ENCODE measurements around the gene KREMEN2.

Gene KREMEN2

DNA sequence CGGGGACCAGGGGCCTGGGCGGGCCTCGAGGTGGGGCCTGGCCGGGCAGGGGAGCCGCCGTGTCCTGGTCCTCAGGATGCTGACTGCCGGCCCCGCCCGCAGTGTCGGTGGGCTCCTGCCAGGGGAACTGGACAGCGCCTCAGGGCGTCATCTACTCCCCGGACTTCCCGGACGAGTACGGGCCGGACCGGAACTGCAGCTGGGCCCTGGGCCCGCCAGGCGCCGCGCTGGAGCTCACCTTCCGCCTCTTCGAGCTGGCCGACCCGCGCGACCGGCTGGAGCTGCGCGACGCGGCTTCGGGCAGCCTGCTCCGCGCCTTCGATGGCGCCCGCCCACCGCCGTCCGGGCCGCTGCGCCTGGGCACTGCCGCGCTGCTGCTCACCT lies 2.7 kb downstream of the KREMEN2 start:
- no peak for FAIRE-seq

DNA sequence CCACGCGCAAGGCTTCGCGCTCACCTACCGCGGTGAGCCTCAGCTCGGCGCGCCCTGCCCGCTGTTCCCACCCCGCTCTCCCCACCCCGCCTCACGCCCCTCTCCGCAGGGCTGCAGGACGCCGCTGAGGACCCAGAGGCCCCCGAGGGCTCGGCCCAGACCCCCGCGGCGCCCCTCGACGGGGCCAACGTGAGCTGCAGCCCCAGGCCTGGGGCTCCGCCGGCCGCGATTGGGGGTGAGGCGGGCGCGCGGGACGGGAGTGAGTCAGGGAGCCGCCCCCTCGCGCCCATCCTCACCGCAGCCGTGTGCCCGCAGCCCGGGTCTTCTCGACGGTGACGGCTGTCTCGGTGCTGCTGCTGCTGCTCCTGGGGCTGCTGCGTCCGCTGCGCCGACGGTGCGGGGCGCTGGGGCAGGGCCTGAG lies 3.1 kb downstream of the KREMEN2 start:
- no peak for FAIRE-seq

DNA sequence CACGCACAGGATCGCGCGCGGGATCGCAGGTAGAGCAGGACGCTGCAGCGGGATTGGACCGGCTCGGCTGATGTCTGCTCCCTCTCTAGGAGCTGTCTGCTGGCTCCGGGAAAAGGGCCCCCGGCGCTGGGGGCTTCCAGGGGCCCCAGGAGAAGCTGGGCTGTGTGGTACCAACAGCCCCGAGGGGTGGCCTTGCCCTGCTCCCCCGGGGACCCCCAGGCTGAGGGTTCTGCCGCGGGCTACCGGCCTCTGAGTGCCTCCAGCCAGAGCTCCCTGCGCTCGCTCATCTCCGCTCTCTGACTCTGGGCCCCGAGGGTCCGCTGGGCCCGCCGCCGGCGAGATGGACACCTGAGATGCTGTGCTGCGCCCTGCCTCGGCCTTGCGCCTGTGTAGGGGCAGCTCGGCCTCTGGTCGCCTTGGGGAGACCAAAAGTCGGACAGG lies 3.7 kb downstream of the KREMEN2 start:
- FAIRE-seq: no peak

DNA sequence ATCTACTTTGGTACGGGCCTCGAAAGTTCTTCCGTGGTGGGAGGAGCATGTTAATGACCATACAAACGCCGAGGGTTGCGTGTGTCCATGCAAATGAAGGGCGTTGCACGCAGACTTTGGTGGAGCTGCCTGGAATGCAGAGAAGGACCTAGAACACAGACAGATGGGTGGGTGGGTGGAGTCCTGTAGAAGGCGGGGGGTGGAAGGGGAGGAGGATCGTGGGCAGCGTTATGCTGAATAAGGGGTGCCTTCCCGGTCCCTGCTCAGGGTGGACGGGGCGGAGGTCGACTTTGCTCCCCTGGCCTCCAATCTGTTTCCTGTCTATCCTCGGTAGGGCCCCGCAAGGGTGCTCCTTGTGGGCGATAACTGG lies 4.3 kb downstream of the KREMEN2 start:
- no peak for FAIRE-seq

DNA sequence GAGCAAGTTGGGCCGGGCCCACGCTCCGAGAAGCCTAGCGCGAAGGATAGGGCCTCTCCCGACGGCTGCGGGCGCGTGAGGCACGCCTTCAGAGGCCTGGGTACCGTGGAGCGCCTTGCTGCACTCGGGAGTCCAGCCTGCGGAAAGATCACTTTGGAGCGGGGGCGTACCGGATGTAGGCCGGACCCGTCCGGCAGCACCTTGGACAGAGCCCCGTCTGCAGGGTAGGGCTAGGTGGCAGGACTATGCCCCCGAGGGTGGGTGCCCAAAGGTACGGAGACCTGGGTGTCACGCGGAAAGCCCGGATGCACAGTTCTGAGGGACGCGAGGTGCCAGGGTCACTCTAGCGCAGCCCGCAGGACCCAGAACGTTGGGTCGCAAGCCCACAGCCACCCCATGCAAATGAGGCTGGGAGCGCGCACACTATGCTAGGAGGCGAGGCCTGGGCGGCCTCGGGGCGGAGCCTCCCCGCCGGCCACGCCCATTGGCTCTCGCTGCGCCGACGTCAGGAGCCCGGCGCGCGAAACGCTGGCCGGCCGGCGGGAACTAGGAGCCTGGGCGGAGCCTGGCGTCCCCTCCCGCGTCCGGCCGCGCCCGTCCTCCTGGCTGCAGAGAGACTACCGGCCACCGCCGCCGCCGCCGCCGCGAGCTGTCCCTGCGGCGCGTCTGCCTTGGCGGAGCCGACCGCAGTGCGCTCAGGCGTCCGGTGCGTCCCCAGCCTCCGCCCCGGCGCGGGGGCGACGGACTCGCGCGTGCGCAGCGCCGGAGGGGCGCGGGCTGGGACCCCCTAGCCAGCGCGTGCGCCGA lies 4.9 kb downstream of the KREMEN2 start, which contains the start of gene PAQR4:
Gene PAQR4 (plus strand): TSS at position 611 of the 807 bp plus-strand sequence. CDS start 327 bp downstream, outside the sequence.
- no peak for FAIRE-seq

DNA sequence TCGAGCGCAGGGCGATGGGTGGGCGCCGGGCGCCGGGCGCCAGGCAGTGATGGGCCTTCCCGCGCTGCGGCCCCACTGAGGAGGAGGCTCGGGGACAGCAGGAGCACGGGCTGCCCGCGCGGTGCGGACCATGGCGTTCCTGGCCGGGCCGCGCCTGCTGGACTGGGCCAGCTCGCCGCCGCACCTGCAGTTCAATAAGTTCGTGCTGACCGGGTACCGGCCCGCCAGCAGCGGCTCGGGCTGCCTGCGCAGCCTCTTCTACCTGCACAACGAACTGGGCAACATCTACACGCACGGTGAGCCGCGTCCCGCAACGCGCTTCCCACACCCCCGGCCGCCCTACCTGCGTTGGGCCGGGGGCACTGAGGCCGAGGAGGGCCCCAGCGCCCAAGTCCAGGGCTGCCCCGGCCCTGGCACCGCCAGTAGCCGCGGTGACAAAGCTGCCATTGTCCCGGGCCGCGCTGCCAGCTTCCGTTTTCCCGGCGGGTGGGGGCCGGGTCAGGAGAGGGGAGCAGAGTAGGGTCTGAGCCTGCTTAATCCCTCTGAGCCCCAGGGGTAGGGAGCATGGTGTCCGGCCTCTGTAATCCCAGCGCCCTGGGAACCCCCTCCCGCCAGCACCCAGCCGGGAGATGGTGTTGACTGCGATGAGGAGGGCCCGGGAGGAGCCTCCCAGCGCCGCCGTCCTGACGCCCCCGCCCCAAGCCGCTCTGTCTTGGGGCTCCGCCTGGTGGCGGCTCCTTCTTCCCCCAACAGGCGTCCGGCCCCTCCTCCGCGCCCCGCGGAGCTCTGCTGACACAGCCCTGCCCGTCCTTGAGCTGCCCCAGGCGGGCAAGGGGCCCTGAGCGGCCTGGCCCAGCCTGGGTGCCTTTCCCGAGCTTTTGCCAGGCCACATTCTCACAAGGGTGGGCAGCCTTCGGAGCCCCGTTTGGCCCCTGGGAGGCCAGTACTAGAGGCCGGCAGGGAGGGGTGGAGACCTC lies 5.8 kb downstream of the KREMEN2 start:
- FAIRE-seq: no peak

DNA sequence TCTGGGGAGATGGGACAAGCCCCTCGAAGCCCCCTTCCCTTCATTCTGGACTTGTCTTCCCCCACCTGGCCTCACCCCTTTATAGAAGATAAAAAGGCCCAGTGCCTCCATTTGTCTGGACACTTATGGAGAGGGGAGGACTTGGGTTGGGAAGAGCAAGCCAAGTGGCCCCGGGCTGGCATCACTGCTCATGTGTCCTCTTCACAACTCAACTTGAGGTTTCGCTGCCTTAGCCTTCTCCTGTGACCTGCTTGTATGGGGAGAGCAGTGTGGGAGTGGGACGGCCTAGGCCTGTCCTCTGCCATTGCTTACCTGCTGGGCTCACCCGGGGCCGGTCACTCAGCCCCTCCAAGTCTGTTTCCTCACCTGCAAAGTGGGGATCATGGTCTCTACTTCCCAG lies 6.5 kb downstream of the KREMEN2 start:
- FAIRE-seq: no peak

DNA sequence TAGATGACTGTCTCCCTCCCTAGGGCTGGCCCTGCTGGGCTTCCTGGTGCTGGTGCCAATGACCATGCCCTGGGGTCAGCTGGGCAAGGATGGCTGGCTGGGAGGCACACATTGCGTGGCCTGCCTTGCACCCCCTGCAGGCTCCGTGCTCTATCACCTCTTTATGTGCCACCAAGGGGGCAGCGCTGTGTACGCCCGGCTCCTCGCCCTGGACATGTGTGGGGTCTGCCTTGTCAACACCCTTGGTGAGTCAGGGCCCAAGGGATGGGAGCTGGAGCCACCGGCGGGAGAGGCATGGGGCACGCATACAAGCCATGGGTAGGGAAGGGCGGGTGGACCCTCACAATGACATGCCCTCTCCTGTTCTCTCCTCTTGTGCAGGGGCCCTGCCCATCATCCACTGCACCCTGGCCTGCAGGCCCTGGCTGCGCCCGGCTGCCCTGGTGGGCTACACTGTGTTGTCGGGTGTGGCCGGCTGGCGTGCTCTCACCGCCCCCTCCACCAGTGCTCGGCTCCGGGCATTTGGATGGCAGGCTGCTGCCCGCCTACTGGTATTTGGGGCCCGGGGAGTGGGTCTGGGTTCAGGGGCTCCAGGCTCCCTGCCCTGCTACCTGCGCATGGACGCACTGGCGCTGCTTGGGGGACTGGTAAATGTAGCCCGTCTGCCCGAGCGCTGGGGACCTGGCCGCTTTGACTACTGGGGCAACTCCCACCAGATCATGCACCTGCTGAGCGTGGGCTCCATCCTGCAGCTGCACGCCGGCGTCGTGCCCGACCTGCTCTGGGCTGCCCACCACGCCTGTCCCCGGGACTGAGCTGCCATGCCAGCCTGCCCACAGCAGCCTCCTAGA lies 7.3 kb downstream of the KREMEN2 start:
- no peak for FAIRE-seq

DNA sequence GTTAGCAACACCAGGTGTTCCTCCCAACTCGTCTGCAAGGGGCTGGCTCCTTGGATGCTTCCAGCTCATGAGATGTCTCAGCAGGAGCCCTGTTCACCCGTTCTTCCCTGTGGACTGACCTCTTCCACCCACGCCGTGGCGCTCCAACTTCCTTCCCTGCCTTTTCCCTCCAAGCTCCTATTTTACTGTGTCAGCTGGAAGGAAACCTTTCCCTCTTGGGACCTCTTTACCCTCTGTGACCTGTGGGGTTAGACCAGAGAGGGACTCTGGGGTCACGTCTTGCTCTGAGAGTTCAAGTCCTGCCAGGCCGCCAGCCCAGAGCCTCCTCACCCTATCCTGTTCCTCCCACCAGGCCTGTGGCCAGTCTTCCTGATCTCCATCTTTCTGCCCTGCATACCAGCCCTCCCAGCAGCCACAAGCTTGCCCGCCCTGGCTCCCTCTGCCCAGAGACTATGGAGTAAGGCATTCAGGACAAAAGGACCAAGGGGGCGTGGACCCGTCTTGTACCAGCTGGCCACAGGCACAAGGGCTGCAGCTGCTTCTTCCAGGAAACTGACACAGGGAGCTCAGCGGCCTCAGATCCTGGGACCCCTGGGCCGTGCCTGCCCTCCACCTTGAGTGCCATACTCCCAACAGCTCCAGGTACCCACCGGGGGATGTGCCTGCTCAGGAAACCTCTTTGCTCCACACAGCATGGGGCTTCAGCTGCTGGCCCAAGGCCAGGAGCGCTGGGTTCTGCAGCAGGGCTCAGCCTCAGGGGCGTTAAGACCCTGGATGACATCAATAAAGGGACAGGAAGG lies 8.1 kb downstream of the KREMEN2 start:
- no peak for FAIRE-seq

DNA sequence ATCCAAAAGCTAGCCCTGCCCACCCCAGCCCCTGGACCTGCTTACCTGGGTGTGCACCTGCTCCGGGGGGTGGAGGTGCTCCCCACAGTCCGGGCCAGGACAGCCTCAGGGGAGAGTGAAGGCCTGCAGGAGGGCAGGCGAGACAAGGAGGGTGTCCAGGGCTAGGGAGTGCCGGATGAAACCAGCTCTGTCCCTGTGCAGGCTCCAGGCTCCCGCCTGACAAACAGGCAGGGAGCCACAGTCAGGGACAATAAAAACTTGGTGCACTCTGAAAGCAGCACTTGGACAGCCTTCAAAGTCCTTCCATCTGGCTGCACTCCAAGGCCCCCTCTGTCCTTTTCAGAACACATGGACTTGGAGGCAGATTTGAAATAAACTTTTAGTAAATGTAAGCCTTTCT lies 9.0 kb downstream of the KREMEN2 start:
- no peak for FAIRE-seq

DNA sequence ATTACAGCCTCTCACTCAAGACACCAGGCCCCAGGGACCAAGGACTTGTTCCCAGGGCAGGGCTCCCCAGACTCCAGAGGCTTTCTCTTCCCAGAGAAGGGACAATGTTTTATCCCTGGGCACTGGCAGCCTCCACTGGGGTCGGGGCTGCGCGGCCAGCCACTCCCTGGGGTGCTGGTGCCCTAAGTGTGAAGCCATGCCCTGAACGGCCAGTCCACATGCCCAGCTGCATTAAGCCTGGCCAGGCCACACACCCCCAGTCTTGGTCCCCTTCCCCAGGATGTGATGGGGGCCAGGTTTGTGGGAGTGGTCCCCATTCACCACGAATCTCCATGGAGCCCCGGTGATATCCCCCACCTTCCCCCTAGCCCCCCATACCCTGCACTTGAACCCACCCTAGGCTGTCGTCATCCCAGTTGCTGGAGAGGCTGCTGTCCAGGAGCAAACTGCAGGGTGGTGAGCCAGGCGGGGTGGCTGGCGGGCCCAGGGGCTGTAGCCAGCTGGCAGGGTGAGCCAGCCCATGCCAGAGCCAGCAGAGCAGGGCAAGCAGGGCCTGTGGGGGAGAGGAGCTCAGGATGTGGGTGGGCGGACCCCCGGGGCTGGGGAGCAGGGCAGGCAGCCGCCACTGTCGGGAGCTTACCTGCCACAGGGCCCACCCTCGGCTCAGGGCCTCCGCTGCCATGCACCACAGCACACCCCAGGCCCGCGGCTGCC lies 9.7 kb downstream of the KREMEN2 start:
- no peak for FAIRE-seq

DNA sequence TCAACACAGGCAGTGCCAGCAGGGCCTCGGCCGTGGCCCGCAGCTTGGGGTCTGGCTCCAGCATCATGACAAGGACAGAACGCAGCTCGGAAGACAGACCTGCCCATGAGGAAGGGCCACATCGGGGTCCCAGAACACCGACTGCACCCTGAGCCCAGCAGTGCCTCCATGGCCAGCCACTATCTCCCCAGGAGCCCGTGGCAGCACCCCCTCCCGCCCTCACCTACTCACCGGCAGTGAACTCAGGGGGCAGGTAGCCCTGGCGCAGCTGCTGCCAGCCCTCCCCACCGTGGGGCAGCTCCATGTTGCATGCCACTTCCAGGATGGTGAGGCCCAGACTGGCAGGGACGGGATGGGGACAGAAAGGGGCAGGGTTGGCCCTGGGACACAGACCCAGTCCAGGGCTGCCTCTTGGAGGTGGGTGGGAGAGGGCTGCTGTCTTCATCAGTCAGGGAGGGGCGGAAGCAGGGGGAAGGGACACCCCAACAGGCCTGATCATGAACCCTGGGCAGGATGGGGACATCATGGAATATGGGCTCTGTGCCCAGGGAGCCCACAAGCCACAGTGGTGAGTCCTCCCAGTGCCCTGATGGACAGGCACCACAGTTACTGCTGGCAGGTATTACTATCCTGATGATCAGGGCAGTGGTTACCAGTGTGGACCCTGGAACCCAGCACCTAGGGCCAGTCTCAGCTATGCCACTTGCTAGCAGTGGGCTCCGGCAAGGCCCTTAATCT lies 10.4 kb downstream of the KREMEN2 start:
- FAIRE-seq: no peak

DNA sequence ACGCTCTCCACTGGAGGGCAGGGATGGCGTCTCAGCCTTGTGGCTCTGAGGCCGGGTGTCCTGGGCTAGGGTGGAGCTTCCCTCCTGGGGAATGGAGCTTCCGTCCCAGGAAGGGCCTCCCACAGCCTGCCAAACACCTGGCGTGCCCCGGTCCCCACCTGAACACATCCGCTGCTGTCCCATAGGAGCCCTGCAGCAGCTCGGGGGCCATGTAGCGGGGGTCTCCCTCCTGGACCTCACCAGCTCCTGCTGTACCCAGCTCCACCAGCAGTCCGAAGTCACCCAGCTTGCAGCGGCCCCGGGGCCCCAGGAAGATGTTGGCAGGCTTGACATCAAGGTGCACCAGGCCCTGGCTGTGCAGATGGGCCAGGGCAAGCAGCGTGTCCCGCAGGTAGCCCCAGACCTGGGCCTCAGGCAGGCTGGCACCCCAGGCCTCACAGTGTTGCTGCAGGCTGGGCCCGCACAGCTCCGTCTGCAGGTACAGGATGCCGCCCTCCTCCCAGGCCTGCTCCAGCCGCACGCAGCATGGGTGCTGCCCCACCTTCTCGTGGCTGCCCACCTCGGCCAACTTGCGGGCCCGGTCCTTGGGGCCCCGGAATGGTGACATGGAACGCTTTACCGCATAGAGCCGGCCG lies 11.2 kb downstream of the KREMEN2 start:
- FAIRE-seq: no peak

DNA sequence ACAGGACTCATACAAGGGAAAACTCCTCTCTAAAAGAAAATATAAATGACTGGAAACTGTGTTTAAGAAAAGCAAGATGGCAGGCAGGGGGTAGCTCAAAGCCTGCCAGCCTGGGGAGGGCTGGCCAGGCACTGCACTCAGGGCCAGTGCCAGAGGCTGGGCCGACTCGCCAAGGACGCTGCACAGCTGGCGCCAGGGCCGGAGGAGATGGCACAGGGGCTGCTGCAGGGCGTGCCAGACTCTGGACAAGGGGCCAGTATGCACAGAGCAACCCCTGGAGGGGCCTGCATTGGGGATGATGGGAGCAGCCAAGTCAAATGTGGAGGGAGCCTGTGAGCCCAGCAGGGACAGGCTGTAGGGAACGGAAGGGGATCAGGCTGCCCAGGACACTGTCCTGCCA lies 12.1 kb downstream of the KREMEN2 start:
- FAIRE-seq: no peak

DNA sequence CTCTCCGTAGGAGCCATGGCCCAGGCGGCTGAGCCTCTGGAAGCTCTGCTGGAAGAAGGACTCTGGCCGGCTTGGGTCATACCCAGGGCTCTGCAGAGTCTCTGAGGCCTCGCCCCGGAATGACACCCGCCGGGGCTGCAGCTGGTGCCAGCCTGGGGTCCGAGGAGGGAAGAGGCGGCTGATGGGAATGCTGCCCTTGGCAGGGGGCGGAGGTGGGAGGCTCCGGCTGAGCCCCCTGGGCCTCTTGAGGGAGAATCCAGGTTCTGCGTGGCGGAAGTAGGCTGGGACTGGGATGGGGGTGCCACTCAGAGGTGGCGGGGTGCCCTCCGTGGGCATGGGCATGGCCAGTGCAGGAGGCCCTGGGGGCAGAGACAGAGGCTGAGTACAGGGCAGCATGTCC lies 12.6 kb downstream of the KREMEN2 start:
- no peak for FAIRE-seq

DNA sequence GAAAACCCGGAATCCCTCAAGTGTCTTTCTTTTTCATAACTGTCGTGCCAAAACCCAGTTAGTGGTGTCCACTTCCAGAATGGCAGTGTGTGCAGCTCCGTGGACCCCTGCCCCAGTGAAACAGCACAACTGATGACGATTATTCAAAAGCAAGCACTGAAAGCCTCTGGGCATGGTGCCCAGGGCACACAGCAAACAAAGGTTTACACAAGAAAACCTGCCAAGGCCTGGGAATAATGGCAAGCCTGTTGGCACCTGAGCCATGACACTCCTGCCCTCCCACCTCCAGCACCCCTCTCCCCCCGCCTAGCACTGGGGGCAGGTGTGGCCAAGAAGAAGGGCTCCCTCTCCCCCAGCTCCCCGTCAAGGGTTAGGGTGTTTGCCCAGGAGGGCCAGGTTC lies 13.4 kb downstream of the KREMEN2 start:
- no peak for FAIRE-seq

DNA sequence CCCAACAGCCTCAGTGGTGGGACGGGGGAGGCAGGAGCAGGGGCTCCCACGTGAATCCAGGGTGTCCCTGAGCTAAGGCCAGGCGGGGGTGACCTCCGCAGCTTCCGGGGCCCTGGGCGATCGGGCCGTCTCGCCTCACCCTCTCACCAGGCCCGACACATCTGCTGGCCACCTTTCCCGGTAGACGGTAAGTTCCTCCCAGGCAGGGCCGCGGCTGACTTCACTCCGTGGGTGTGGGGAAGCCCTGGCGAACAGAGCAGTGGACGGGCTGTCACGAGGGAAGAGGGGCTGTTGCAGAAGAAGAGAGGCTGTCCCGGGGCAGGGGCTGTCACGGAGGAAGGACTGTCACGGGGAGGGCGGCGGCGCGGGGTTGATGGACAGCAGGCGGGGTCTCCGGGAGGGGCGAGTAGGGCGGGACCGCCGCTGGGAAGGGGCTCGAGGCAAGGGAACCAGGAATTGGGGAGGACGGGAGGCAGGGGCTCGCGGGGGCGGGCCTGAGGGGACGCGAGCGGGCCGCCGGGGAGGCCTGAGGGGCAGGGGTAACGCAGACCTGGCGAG lies 15.7 kb downstream of the KREMEN2 start:
- FAIRE-seq: no peak

DNA sequence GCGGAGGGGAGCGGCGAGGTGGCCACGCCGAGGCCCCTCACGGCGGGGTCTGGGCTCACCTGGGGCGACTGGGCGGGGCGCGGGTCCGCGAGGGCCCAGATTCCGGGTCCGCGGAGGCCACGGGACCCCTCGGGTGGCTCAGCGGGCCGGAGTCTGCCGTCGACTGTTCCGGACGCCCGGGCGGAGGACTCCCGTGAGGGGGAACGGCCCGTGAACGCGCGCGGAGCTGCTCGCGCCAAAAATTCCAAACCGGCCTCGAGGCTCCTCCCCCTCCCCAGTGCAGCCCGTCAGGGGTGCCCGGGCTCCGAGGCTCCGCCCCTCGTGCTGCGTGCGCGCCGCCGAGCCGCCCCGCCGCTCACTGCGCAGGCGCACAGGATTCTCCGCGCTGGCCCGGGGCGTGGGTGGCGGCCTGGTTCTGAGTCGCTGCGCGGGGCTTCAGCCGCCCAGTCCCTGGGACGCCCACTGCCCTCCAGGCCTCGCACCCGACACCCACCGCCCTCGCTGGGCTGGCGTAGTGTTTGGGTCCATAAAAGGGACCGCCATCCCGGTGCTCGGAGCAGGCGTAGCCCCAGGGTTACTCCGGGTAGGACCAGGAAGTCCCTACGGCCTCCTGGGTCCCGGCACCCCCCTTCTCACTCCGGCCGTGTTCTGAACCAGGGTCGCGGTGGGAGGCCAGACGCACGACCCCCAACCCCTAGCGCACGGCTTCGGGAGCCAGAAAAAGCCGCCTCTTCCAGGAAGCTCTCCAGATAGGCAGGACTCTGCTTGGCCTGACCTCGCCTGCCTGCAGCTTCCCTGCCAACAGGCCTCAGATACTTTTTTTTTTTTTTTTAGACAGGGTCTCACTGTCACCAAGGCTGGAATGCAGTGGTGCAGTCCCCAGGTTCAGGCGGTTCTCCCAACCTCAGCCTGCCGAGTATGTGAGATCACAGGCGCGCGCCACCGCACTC lies 16.4 kb downstream of the KREMEN2 start, which contains the start of gene PKMYT1:
Gene PKMYT1 (minus strand): TSS at position 220 of the 950 bp plus-strand sequence. CDS start 789 bp downstream, outside the sequence.
- no peak for FAIRE-seq
